Measurements from ENCODE around the gene FIBCD1.

The FIBCD1 gene

DNA sequence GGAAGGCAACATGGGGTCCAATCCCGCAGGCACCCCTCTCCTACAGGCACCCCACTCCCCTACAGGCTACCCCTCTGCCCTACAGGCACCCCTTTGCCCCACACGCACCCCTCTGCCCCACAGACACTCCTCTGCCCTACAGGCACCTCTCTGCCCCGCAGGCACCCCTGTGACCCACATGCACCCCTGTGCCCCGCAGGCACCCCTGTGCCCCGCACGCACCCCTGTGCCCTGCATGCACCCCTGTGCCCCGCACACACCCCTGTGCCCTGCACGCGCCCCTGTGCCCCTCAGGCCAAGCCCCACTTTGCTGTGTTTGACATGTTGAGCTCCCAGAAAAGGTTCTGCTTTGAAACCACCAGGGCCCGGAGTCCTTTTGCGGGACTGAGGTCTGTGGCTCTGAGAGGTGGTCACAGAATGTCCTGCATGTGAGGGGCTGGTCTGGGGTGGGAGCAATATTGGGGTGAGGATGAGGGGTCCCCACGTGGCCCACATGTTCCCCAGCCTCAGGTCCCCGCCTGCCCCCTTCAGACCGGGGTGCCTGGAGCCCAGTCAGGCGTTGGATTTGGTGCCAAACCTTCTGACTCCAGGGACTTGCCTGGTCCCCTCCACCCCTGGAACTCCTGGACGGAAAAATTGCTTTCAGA, 41.8 kb downstream of the FIBCD1 start:
- no peak for DNase-seq (ENCODE audit: extremely low read depth, low read depth)
- no peak for TF ChIP-seq CTCF (IDR thresholded peaks at IDR 0.05; ENCODE audit: low read depth, low read length)

DNA sequence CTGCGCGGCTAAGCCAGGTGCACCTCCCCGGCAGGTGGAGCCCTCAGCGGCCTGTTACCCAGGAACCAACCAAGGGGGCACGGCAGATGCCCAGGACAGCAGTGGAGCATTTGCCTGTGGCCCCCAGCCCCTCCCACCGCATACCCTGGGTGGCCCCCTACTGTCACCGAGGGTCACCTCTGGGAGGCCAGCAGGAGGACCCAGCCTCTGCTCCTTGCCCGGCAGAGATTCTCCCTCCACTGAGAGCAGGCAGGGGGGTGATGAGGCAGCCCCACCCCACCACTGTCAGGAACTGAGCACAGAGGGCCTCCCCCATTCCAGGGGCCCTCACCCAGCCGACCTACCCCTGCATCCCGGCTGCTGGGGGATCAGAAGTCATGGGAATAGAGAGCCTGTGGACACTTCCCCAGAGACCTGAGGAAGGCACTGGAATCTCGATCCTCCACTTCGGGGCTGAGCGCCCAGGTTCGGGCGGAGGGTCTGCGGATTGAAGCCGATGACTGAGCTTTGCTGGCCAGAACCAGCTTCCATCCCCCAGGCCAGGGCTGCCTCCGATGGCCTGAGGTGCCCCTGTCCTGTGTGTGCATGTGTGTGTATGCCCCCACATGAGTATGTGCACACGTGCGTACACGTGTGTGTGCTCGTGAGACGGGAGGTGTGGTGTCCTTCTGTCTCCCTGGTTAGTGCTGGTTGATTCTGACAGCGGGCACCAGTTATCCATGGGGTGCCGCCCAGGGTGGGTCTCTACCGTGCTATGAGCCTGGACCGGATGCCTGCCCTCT, 42.6 kb downstream of the FIBCD1 start, which contains the start of gene QRFP:
Gene QRFP, minus strand, starts transcription at position 580 of the 782 bp plus-strand sequence. CDS start 2,974 bp downstream, outside the sequence.
- no peak for DNase-seq (ENCODE audit: extremely low read depth, low read depth)
- TF ChIP-seq CTCF (IDR thresholded peaks at IDR 0.05; ENCODE audit: low read depth, low read length): no peak

DNA sequence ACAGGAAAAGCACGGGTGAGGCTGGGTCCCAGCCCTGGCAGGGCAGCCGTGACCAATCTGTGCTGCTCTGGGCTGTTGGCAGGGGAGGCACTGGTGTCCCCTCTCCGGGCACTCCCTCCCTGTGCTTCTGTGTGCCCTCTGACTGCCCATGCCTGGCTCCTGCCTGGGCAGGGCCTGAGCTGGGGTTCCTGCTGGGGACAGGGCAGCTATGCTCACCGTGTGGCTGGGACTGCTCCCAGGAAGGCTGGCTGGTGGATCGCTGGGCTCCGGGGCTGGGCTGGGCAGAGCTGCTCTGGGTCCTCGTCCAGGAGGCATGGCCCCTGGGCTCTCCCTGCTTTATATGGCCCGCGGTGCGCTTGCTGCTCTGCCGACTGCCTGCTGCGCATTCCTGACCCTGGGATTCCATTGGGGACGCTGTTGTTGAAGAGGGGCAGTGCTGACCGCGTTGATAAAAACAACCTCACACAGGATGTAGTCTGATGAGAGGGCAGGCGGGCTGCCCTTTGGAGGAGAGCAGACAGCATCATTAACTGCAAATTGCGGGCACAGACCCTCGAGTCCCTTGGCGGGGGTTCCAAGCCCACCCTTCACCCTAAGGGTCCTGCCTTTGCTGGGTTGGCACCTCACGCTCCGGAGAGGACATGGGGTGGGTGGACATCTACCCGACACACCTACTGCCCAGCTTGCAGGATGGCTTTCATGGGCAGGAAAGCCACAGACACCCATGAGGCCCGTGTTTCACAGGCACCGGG, 43.4 kb downstream of the FIBCD1 start:
- TF ChIP-seq CTCF (IDR thresholded peaks at IDR 0.05; ENCODE audit: low read depth, low read length): no peak
- DNase-seq (ENCODE audit: extremely low read depth, low read depth): no peak

- no peak for TF ChIP-seq CTCF (IDR thresholded peaks at IDR 0.05; ENCODE audit: low read depth, low read length)
Measured at GRCh38 chr9:130895038-130895437, 44.0 kb downstream of the FIBCD1 start.

GRCh38 chr9:130894546-130894945, 44.5 kb downstream of the FIBCD1 start:
- TF ChIP-seq CTCF (IDR thresholded peaks at IDR 0.05; ENCODE audit: low read depth, low read length): no peak
- no peak for DNase-seq (ENCODE audit: extremely low read depth, low read depth)

More at GRCh38 chr9:130895038-130895437, 44.0 kb downstream of the FIBCD1 start:
- DNase-seq (ENCODE audit: extremely low read depth, low read depth): no peak

DNA sequence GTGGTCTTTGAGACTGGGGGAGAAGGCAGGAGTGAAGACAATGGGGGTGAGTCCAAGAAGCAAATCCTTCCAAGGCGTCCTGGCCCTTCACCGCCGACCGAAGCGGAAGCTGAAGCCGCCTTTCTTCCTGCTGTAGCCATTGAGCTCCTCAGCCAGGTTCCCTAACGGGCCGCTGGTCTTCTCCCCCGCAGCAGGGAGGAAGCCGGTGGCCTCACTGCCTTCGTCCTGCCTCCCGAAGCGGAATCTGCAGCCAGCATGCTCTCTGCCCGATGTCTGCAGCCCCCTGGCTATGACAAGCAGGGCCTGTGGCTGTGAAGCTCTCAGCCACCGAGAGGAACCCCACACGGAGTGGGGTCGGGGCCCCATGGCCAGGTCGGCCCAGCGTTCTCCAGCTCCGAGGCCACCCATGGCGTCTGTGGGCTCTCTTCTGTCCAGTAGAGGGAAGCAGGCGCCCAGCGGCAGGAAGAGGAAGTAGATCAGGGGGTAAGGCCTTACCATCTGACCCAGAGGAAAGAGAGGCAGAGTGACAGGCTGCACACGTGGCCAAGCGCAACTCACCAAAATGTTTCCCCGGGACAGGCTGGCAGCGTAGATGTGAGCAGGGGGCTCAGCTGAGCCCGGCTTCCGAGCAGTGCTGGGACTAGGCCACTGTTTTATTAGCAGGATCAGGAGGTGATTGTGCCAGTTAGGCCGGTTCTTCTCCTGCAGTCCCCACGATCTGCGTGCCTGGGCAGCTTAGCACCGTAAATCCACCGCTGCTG, 45.5 kb downstream of the FIBCD1 start:
- DNase-seq (ENCODE audit: extremely low read depth, low read depth): no peak
- TF ChIP-seq CTCF (IDR thresholded peaks at IDR 0.05; ENCODE audit: low read depth, low read length): no peak
